BJ (cell line): ENCODE measurements around the gene HIF3A. TPM values are rescaled to one million over a fixed set of nuclear protein-coding genes. Genes with fewer than 3 reads are reported as not detected.

Experiments
- CTCF ChIA-PET: fragments of 350-600 bp; formaldehyde crosslinking; extraction: SDS; loops from one replicate; lab custom pipeline; 2021; ENCODE audit warnings: antibody characterized with exemption, inconsistent platforms; lab: Yijun Ruan, JAX
- POLR2A ChIA-PET: fragments of 300-600 bp; sonication (Branson Sonifier 250); formaldehyde crosslinking; extraction: SDS; loops from one replicate; lab custom pipeline; 2021; ENCODE audit warnings: antibody characterized with exemption; lab: Charles Lee
- DNase-seq: peaks from one replicate; pipeline ENCODE4 v3.0.0-alpha.2; 2011; ENCODE audit warnings: low read depth
- H3K27me3 ChIP-seq: 2 replicates; pipeline ENCODE4 v1.6.0; 2011; ENCODE audit warnings: low read length; ENCODE audit not compliant: control insufficient read depth, insufficient read depth
- H3K36me3 ChIP-seq: 2 replicates; pipeline ENCODE4 v1.5.1; 2011; ENCODE audit warnings: low read length; ENCODE audit not compliant: control insufficient read depth, insufficient read depth
- H3K4me3 ChIP-seq: 2 replicates; pipeline ENCODE4 v1.5.1; 2011; ENCODE audit warnings: low read depth, mild to moderate bottlenecking, control low read depth, low read length
- CTCF ChIP-seq: IDR thresholded peaks from 2 replicates; pipeline ENCODE4 v1.5.1; 2011; ENCODE audit warnings: low read depth, mild to moderate bottlenecking, control low read depth, inconsistent platforms, low read length, moderate library complexity; ENCODE audit not compliant: insufficient read depth
- polyA plus RNA-seq: library from polyadenylated mRNA; depleted of rRNA; stranded (reverse); fragments of >200 nt; gene quantifications from 2 replicates; pipeline ENCODE4 v1.2.3, GENCODE V29; 2011

HIF3A gene
- polyA plus RNA-seq, 1 experiment, result not detected

GRCh38 chr19:46297700-46298478 is 1.0 kb downstream of the HIF3A start:
- TF ChIP-seq CTCF, result peak; percentile 6; the same call in 1 of the 2 replicates
- ChIA-PET POLR2A (no interaction called here), CTCF (interaction anchor here (0.6 to 2.7 kb wide), 4 partner anchors 8 to 137 kb away, joined by 4 to 8 read pairs (median 6); no protein-coding TSS in a partner anchor)
- Histone ChIP-seq H3K36me3 (no peaks in the 10 kb centered on the region), H3K4me3 (no peak overlapping the region), H3K27me3 (peaks cover 14% of the 10 kb centered on the region)
- DNase-seq, result no peak

- H3K4me3 ChIP-seq, result no peak overlapping the region
- no peak for TF ChIP-seq CTCF
- peaks cover 14% of the 10 kb centered on the region for H3K27me3 ChIP-seq
- H3K36me3 ChIP-seq, result no peaks in the 10 kb centered on the region
- ChIA-PET POLR2A (interaction anchor here (0.6 kb wide), 1 partner anchor 110 kb away, joined by 5 read pairs; no protein-coding TSS in a partner anchor), CTCF (interaction anchor here (0.6 to 2.7 kb wide), 7 partner anchors 9 to 138 kb away, joined by 3 to 8 read pairs (median 4); no protein-coding TSS in a partner anchor)
- no peak for DNase-seq
Observed at GRCh38 chr19:46298479-46299003, 1.7 kb downstream of the HIF3A start.

- Histone ChIP-seq H3K4me3 (peak overlapping the region; percentile 6; the same call in 1 of the 2 replicates), H3K27me3 (peaks cover 14% of the 10 kb centered on the region), H3K36me3 (no peaks in the 10 kb centered on the region)
- no peak for TF ChIP-seq CTCF
- ChIA-PET POLR2A (interaction anchor here (0.6 kb wide), 1 partner anchor 109 kb away, joined by 5 read pairs; no protein-coding TSS in a partner anchor), CTCF (interaction anchor here (0.6 to 2.7 kb wide), 8 partner anchors 9 to 138 kb away, joined by 3 to 9 read pairs (median 4); no protein-coding TSS in a partner anchor)
- peak; percentile 28 for DNase-seq
Observed at GRCh38 chr19:46299004-46299509, 2.2 kb downstream of the HIF3A start.

GRCh38 chr19:46299695-46300094 is 2.9 kb downstream of the HIF3A start:
- H3K27me3 ChIP-seq, result peaks cover 14% of the 10 kb centered on the region
- CTCF ChIA-PET, result interaction anchor here (1.0 to 1.6 kb wide), 5 partner anchors 11 to 47 kb away, joined by 3 to 9 read pairs (median 4); partner anchors contain the start of gene PPP5C
- no peak for DNase-seq
- H3K4me3 ChIP-seq, result no peak overlapping the region
- H3K36me3 ChIP-seq, result no peaks in the 10 kb centered on the region
- no peak for TF ChIP-seq CTCF
- POLR2A ChIA-PET, result no interaction called here

- ChIA-PET POLR2A (no interaction called here), CTCF (interaction anchor here (1.0 kb wide), 1 partner anchor 23 kb away, joined by 3 read pairs; no protein-coding TSS in a partner anchor)
- H3K4me3 ChIP-seq, result no peak overlapping the region
- no peaks in the 10 kb centered on the region for H3K27me3 ChIP-seq
- H3K36me3 ChIP-seq, result no peaks in the 10 kb centered on the region
- DNase-seq, result no peak
- TF ChIP-seq CTCF, result no peak
Observed at GRCh38 chr19:46303322-46303690, 6.5 kb downstream of the HIF3A start.
